Measurements from ENCODE around the gene CAMTA2.

CAMTA2 gene

GRCh38 chr17:4986403-4986802 lies 1.1 kb downstream of the CAMTA2 start:
- no peak for TF ChIP-seq CTCF (IDR thresholded peaks at IDR 0.05; ENCODE audit: low read depth, low read length)
- peak overlapping the region; percentile 73 for H3K4me3 ChIP-seq (ENCODE audit: low read depth, low read length)
- peak overlapping the region; percentile 74 for H3K27ac ChIP-seq
- no peak for DNase-seq
- H3K27me3 ChIP-seq (ENCODE audit: insufficient read depth, low read depth, severe bottlenecking) = no peaks in the 10 kb centered on the region
- peaks cover 12% of the 10 kb centered on the region for H3K36me3 ChIP-seq
- H3K9me3 ChIP-seq (ENCODE audit: severe bottlenecking) = no peaks in the 10 kb centered on the region

- peaks cover 39% of the 10 kb centered on the region for H3K36me3 ChIP-seq
- no peak for DNase-seq
- H3K27ac ChIP-seq = no peak overlapping the region
- TF ChIP-seq CTCF (IDR thresholded peaks at IDR 0.05; ENCODE audit: low read depth, low read length) = no peak
- H3K27me3 ChIP-seq (ENCODE audit: insufficient read depth, low read depth, severe bottlenecking) = no peaks in the 10 kb centered on the region
- no peak overlapping the region for H3K4me3 ChIP-seq (ENCODE audit: low read depth, low read length)
- H3K9me3 ChIP-seq (ENCODE audit: severe bottlenecking) = no peaks in the 10 kb centered on the region
These were observed 5.2 kb downstream of the CAMTA2 start for GRCh38 chr17:4982305-4982704.

- DNase-seq = peak; percentile 58
- Histone ChIP-seq H3K27ac (peak overlapping the region; percentile 37), H3K36me3 (peaks cover 54% of the 10 kb centered on the region)
These were observed 6.7 kb downstream of the CAMTA2 start for GRCh38 chr17:4980644-4981216.

GRCh38 chr17:4978726-4979125 lies 8.7 kb downstream of the CAMTA2 start:
- Histone ChIP-seq H3K4me3 (ENCODE audit: low read depth, low read length) (no peak overlapping the region), H3K36me3 (peaks cover 54% of the 10 kb centered on the region), H3K9me3 (ENCODE audit: severe bottlenecking) (no peaks in the 10 kb centered on the region), H3K27me3 (ENCODE audit: insufficient read depth, low read depth, severe bottlenecking) (no peaks in the 10 kb centered on the region), H3K27ac (no peak overlapping the region)
- no peak for TF ChIP-seq CTCF (IDR thresholded peaks at IDR 0.05; ENCODE audit: low read depth, low read length)
- no peak for DNase-seq

More at GRCh38 chr17:4980644-4981216, 6.7 kb downstream of the CAMTA2 start:
- peak; percentile 72 for TF ChIP-seq CTCF (IDR thresholded peaks at IDR 0.05; ENCODE audit: low read depth, low read length)
- no peaks in the 10 kb centered on the region for H3K9me3 ChIP-seq (ENCODE audit: severe bottlenecking)
- H3K27me3 ChIP-seq (ENCODE audit: insufficient read depth, low read depth, severe bottlenecking) = no peaks in the 10 kb centered on the region
- no peak overlapping the region for H3K4me3 ChIP-seq (ENCODE audit: low read depth, low read length)

GRCh38 chr17:4974115-4974670 lies 13.3 kb downstream of the CAMTA2 start:
- TF ChIP-seq CTCF (IDR thresholded peaks at IDR 0.05; ENCODE audit: low read depth, low read length) = no peak
- H3K27me3 ChIP-seq (ENCODE audit: insufficient read depth, low read depth, severe bottlenecking) = no peaks in the 10 kb centered on the region
- no peaks in the 10 kb centered on the region for H3K9me3 ChIP-seq (ENCODE audit: severe bottlenecking)
- no peak overlapping the region for H3K4me3 ChIP-seq (ENCODE audit: low read depth, low read length)
- no peak overlapping the region for H3K27ac ChIP-seq
- peaks cover 69% of the 10 kb centered on the region for H3K36me3 ChIP-seq
- DNase-seq = no peak
